H1 (cell line): ENCODE measurements around the gene NTRK2. TPM values are rescaled to one million over a fixed set of nuclear protein-coding genes. Genes with fewer than 3 reads are reported as not detected.

Source experiments
- CTCF ChIA-PET: fragments of 300-600 bp; sonication (Branson Sonifier 250); formaldehyde crosslinking; loops from one replicate; lab custom pipeline; 2021; ENCODE audit not compliant: partially characterized antibody; lab: Charles Lee
- POLR2A ChIA-PET: fragments of 300-600 bp; sonication (Branson Sonifier 250); formaldehyde crosslinking; loops from one replicate; lab custom pipeline; 2021; ENCODE audit warnings: inconsistent platforms; ENCODE audit not compliant: partially characterized antibody; lab: Charles Lee
- DNase-seq, 2 experiments: peaks; one replicate each; pipeline versions ENCODE4 v3.0.0 to v3.0.0-alpha.2; 2010 to 2022; ENCODE audit warnings: low spot score in 2 of 2, low read depth in 1 of 2, mixed read lengths in 1 of 2
- FAIRE-seq: peaks from 2 replicates; lab custom pipeline; 2011; peaks lifted over from hg19 to GRCh38; lab: Jason Lieb, UNC
- H2AFZ ChIP-seq: 2 replicates; pipeline ENCODE4 v1.8.1; 2012; ENCODE audit warnings: low read length, inconsistent platforms
- H2AK5ac ChIP-seq: 2 replicates; pipeline ENCODE4 v1.6.1; 2013; ENCODE audit warnings: low read depth, low read length
- H2BK120ac ChIP-seq: replicated peaks from 2 replicates; pipeline ENCODE3; 2013; ENCODE audit warnings: low read depth, low read length, inconsistent platforms
- H2BK12ac ChIP-seq: 2 replicates; pipeline ENCODE4 v1.6.1; 2013; ENCODE audit warnings: low read depth, low read length
- H2BK15ac ChIP-seq: 2 replicates; pipeline ENCODE4 v1.6.1; 2013; ENCODE audit warnings: low read length
- H2BK20ac ChIP-seq: 2 replicates; pipeline ENCODE4 v1.6.1; 2013; ENCODE audit warnings: low read length
- H2BK5ac ChIP-seq: 2 replicates; pipeline ENCODE4 v1.6.1; 2013; ENCODE audit warnings: low read depth, low read length
- H3K14ac ChIP-seq: 2 replicates; pipeline ENCODE4 v1.6.1; 2013; ENCODE audit warnings: inconsistent platforms; ENCODE audit not compliant: insufficient read length
- H3K18ac ChIP-seq: 2 replicates; pipeline ENCODE4 v1.6.1; 2013; ENCODE audit warnings: low read length; ENCODE audit errors: extremely low read depth
- H3K23ac ChIP-seq: 2 replicates; pipeline ENCODE4 v1.6.1; 2013; ENCODE audit warnings: inconsistent platforms; ENCODE audit not compliant: insufficient read length
- H3K23me2 ChIP-seq: 2 replicates; pipeline ENCODE4 v1.6.1; 2013; ENCODE audit warnings: low read depth, low read length
- H3K27ac ChIP-seq: 2 replicates; pipeline ENCODE4 v1.6.1; 2011; ENCODE audit warnings: low read depth, low read length, inconsistent platforms
- H3K27me3 ChIP-seq, 4 experiments: replicated peaks in 1 of 4; 1 replicate in 1 of 4; 2 replicates in 3 of 4; pipeline versions ENCODE4 v1.6.1 to v1.8.1; 2011 to 2013; ENCODE audit warnings: low read length in 3 of 4, mild to moderate bottlenecking in 3 of 4, inconsistent platforms in 2 of 4, mixed read lengths in 2 of 4, moderate library complexity in 1 of 4; ENCODE audit not compliant: control insufficient read depth in 3 of 4, insufficient read depth in 3 of 4; ENCODE audit errors: extremely low read depth in 1 of 4
- H3K36me3 ChIP-seq, 4 experiments: 2 replicates each; pipeline versions ENCODE4 v1.6.1 to v1.8.1; 2011 to 2013; ENCODE audit warnings: mild to moderate bottlenecking in 4 of 4, low read length in 3 of 4, moderate library complexity in 2 of 4, control low read depth in 1 of 4, inconsistent platforms in 1 of 4; ENCODE audit not compliant: insufficient read depth in 4 of 4, control insufficient read depth in 2 of 4
- H3K4ac ChIP-seq: replicated peaks from 2 replicates; pipeline ENCODE3; 2013; ENCODE audit warnings: low read length, low read depth, mixed read lengths, inconsistent platforms; ENCODE audit not compliant: insufficient read length
- H3K4me1 ChIP-seq, 4 experiments: replicated peaks in 1 of 4; 1 replicate in 1 of 4; 2 replicates in 3 of 4; pipeline versions ENCODE4 v1.6.1 to v1.8.1; 2011 to 2013; ENCODE audit warnings: low read length in 3 of 4, inconsistent platforms in 2 of 4, mixed read lengths in 1 of 4; ENCODE audit not compliant: insufficient read depth in 4 of 4, control insufficient read depth in 3 of 4
- H3K4me2 ChIP-seq, 2 experiments: 2 replicates each; pipeline versions ENCODE4 v1.6.1 to v1.8.1; 2011 to 2013; ENCODE audit warnings: low read depth in 2 of 2, low read length in 2 of 2, control low read depth in 1 of 2, inconsistent platforms in 1 of 2, mild to moderate bottlenecking in 1 of 2; ENCODE audit not compliant: insufficient read depth in 1 of 2
- H3K4me3 ChIP-seq, 4 experiments: fragments of 200-600, 300-600 bp in 1 of 4; sonication (generic), shearing (Covaris generic), sonication (Bioruptor Twin) in 1 of 4; 2 replicates each; pipeline versions ENCODE4 v1.5.1 to v1.8.1; 2011 to 2016; ENCODE audit warnings: low read length in 4 of 4, low read depth in 3 of 4, control low read depth in 2 of 4, inconsistent platforms in 2 of 4, mild to moderate bottlenecking in 2 of 4, mixed read lengths in 1 of 4, moderate library complexity in 1 of 4; ENCODE audit not compliant: insufficient read depth in 2 of 4; ENCODE audit errors: extremely low read depth in 1 of 4
- H3K56ac ChIP-seq: replicated peaks from 2 replicates; pipeline ENCODE3; 2013; ENCODE audit warnings: low read depth, mild to moderate bottlenecking, mixed read lengths, low read length, inconsistent platforms; ENCODE audit not compliant: insufficient read length
- H3K79me1 ChIP-seq: 2 replicates; pipeline ENCODE4 v1.6.1; 2013; ENCODE audit warnings: low read depth, low read length, control low read depth
- H3K79me2 ChIP-seq, 2 experiments: 2 replicates each; pipeline versions ENCODE4 v1.6.1 to v1.8.1; 2012 to 2013; ENCODE audit warnings: low read length in 2 of 2, mild to moderate bottlenecking in 2 of 2, inconsistent platforms in 1 of 2; ENCODE audit not compliant: insufficient read depth in 2 of 2, control insufficient read depth in 1 of 2
- H3K9ac ChIP-seq, 4 experiments: replicated peaks in 1 of 4; 1 replicate in 1 of 4; 2 replicates in 3 of 4; pipeline versions ENCODE4 v1.6.1 to v1.8.1; 2011 to 2013; ENCODE audit warnings: low read depth in 3 of 4, low read length in 3 of 4, control low read depth in 2 of 4, mild to moderate bottlenecking in 2 of 4, moderate library complexity in 2 of 4, inconsistent platforms in 1 of 4; ENCODE audit errors: extremely low read depth in 1 of 4
- H3K9me3 ChIP-seq, 2 experiments: 2 replicates each; pipeline versions ENCODE4 v1.6.1 to v1.8.1; 2012 to 2013; ENCODE audit warnings: mild to moderate bottlenecking in 2 of 2, moderate library complexity in 2 of 2, control low read depth in 1 of 2, inconsistent platforms in 1 of 2, low read depth in 1 of 2, low read length in 1 of 2, mixed read lengths in 1 of 2; ENCODE audit not compliant: insufficient read depth in 2 of 2
- H4K20me1 ChIP-seq, 2 experiments: replicated peaks in 1 of 2; 2 replicates each; pipeline versions ENCODE3 to v1.8.1; 2011 to 2013; ENCODE audit warnings: inconsistent platforms in 2 of 2, low read length in 2 of 2, mild to moderate bottlenecking in 1 of 2; ENCODE audit not compliant: insufficient read depth in 2 of 2, control insufficient read depth in 1 of 2
- H4K5ac ChIP-seq: 2 replicates; pipeline ENCODE4 v1.6.1; 2013; ENCODE audit warnings: low read length, low read depth, mixed read lengths, inconsistent platforms; ENCODE audit not compliant: insufficient read length
- H4K8ac ChIP-seq: 2 replicates; pipeline ENCODE4 v1.8.0; 2013; ENCODE audit warnings: mild to moderate bottlenecking, moderate library complexity, low read length, inconsistent platforms; ENCODE audit not compliant: insufficient read depth; ENCODE audit errors: extremely low read depth
- H4K91ac ChIP-seq: replicated peaks from 2 replicates; pipeline ENCODE3; 2013; ENCODE audit warnings: low read length, mixed read lengths, inconsistent platforms; ENCODE audit not compliant: insufficient read length
- JUN ChIP-seq: IDR thresholded peaks from 2 replicates; pipeline ENCODE4 v1.6.1; 2011; ENCODE audit warnings: low read depth, mild to moderate bottlenecking, improper control_type of control experiment, low read length
- KDM5A ChIP-seq: fragments of 200-600 bp; IDR thresholded peaks from 2 replicates; pipeline ENCODE4 v1.7.1; 2012; ENCODE audit warnings: mild to moderate bottlenecking, low read length, inconsistent platforms, mixed read lengths
- MAFK ChIP-seq: IDR thresholded peaks from 2 replicates; pipeline ENCODE4 v1.6.1; 2012; ENCODE audit warnings: low read depth, mild to moderate bottlenecking, improper control_type of control experiment, low read length
- NRF1 ChIP-seq: IDR thresholded peaks from 2 replicates; pipeline ENCODE4 v1.6.1; 2011; ENCODE audit warnings: mild to moderate bottlenecking, low read depth, low read length, improper control_type of control experiment
- SAP30 ChIP-seq: fragments of 300-600 bp; sonication (generic); IDR thresholded peaks from 2 replicates; pipeline ENCODE4 v1.7.1; 2012; ENCODE audit warnings: low read length, moderate library complexity, mild to moderate bottlenecking, inconsistent platforms; ENCODE audit not compliant: insufficient read depth, insufficient replicate concordance
- SIRT6 ChIP-seq: IDR thresholded peaks from one replicate; pipeline ENCODE4 v1.7.1; 2012; ENCODE audit warnings: low read length, inconsistent platforms
- SP1 ChIP-seq: IDR thresholded peaks from 2 replicates; pipeline ENCODE4 v1.6.1; 2011; ENCODE audit warnings: low read depth, low read length
- TCF12 ChIP-seq: IDR thresholded peaks from 2 replicates; pipeline ENCODE4 v1.6.1; 2011; ENCODE audit warnings: low read depth, mild to moderate bottlenecking, low read length
- whole genome bisulfite sequencing, 2 experiments: shearing (Covaris generic) in 1 of 2; methylation state at CpG; one replicate each; pipeline versions ENCODE4 v1.1.6 to v1.1.7; 2013 to 2015; ENCODE audit warnings: low lambda C conversion rate in 2 of 2, mixed read lengths in 2 of 2, inconsistent platforms in 1 of 2, low coverage in 1 of 2, missing lambda C conversion rate in 1 of 2; ENCODE audit not compliant: insufficient replicate concordance in 2 of 2, insufficient coverage in 1 of 2, insufficient read length in 1 of 2; ENCODE audit errors: extremely low coverage in 1 of 2, missing lambda C conversion rate in 1 of 2; 5-methylcytosine and 5-hydroxymethylcytosine counted together
- polyA plus RNA-seq, 7 experiments: library from polyadenylated mRNA; depleted of rRNA in 3 of 7; stranded (reverse) in 5 of 7; unstranded in 2 of 7; fragments of >200 nt in 5 of 7; fragments of 200-250 nt in 2 of 7; gene quantifications; 1 replicate in 5 of 7; 2 replicates in 1 of 7; 4 replicates in 1 of 7; pipeline versions ENCODE4 v1.2.1 to v1.2.3, GENCODE V29; 2011 to 2013; ENCODE audit warnings: missing spikeins in 2 of 7, mixed read lengths in 2 of 7
- total RNA-seq: library from RNA; stranded (reverse); fragmentation: NEBNext Ultra II Directional; extraction: Animal tissue kit (Norgen Biotek cat#: 25700); gene quantifications from 2 replicates; pipeline ENCODE4 v1.2.1, GENCODE V29; 2021

NTRK2 gene
- total and polyA plus RNA-seq, 2 of the 8 experiments (the other 6 are each of a cell fraction or from before 2014, with no cell fraction given): 0.03 to 0.04 TPM

DNA sequence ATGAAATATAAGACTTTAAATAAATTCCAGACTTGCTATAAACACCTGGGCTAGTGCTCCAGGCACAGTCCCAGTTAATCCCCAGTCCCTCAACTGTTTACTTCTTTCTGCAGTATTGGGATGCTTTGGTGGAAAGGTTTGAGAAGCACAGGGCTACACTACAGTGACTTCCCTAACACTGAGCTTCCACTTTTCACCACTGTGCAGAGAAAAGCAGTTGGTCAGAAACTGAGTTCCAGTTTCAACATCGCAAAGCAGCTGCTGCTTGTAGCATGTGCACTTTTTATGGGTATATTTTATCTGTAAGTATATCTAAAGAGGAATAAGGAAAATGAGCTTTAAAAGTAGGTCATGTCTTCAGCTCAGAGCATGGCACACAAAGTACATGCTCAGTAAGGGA lies 339.7 kb downstream of the NTRK2 start:
- no peak overlapping the region for H3K23ac ChIP-seq
- no peak overlapping the region for H3K27ac ChIP-seq
- no peaks in the 10 kb centered on the region for H3K79me1 ChIP-seq
- no peaks in the 10 kb centered on the region for H3K27me3 ChIP-seq
- no peak overlapping the region for H2BK5ac ChIP-seq
- FAIRE-seq (no peak), DNase-seq (no peak)
- H3K4me1 ChIP-seq: peaks cover 0 to 7% (median 4%) of the 10 kb centered on the region in 4 experiments; a peak in 3 of 7 replicates
- CTCF ChIA-PET: interaction anchor here (1.4 kb wide), 1 partner anchor 228 kb away, joined by 3 read pairs; no protein-coding TSS in a partner anchor
- no peak overlapping the region for H2BK12ac ChIP-seq
- no peaks in the 10 kb centered on the region for H3K36me3 ChIP-seq
- no peak overlapping the region for H2BK120ac ChIP-seq
- H3K9ac ChIP-seq: no peak overlapping the region
- H3K4ac ChIP-seq: no peak overlapping the region
- no peak overlapping the region for H3K4me2 ChIP-seq
- H3K56ac ChIP-seq: no peak overlapping the region
- H4K91ac ChIP-seq: no peak overlapping the region
- H4K5ac ChIP-seq: no peak overlapping the region
- no peak overlapping the region for H3K18ac ChIP-seq
- H4K20me1 ChIP-seq: no peaks in the 10 kb centered on the region
- H3K9me3 ChIP-seq: no peaks in the 10 kb centered on the region
- H2AK5ac ChIP-seq: no peak overlapping the region
- H4K8ac ChIP-seq: no peak overlapping the region
- WGBS, 2 experiments: 100% methylated on average over 1 of the region's 1 CpG; no CpG with 5 or more reads in 1 of the 2 experiments
- no peak overlapping the region for H2AFZ ChIP-seq
- H3K4me3 ChIP-seq: no peak overlapping the region
- POLR2A ChIA-PET: no interaction called here
- no peak overlapping the region for H2BK20ac ChIP-seq
- no peak overlapping the region for H2BK15ac ChIP-seq
- no peaks in the 10 kb centered on the region; a peak in 1 of 4 replicates for H3K79me2 ChIP-seq
- no peak for TF ChIP-seq SAP30
- TF ChIP-seq KDM5A: no peak
- no peak for TF ChIP-seq TCF12
- no peak for TF ChIP-seq NRF1
- no peak for TF ChIP-seq JUN
- no peak for TF ChIP-seq MAFK
- no peak for TF ChIP-seq SIRT6
- TF ChIP-seq SP1: no peak
- H3K14ac ChIP-seq: no peak overlapping the region
- no peaks in the 10 kb centered on the region for H3K23me2 ChIP-seq
